ENCODE results near the gene LRRFIP1. TPM values are rescaled to one million over a fixed set of nuclear protein-coding genes. Genes with fewer than 3 reads are reported as not detected.
A peak's percentile ranks its signal among the peaks of the same experiment; 100 is the strongest.

The LRRFIP1 gene
- total RNA-seq, 4 donors from 2014 or later = 51.5 to 95.4 (median 65.6) TPM

DNA sequence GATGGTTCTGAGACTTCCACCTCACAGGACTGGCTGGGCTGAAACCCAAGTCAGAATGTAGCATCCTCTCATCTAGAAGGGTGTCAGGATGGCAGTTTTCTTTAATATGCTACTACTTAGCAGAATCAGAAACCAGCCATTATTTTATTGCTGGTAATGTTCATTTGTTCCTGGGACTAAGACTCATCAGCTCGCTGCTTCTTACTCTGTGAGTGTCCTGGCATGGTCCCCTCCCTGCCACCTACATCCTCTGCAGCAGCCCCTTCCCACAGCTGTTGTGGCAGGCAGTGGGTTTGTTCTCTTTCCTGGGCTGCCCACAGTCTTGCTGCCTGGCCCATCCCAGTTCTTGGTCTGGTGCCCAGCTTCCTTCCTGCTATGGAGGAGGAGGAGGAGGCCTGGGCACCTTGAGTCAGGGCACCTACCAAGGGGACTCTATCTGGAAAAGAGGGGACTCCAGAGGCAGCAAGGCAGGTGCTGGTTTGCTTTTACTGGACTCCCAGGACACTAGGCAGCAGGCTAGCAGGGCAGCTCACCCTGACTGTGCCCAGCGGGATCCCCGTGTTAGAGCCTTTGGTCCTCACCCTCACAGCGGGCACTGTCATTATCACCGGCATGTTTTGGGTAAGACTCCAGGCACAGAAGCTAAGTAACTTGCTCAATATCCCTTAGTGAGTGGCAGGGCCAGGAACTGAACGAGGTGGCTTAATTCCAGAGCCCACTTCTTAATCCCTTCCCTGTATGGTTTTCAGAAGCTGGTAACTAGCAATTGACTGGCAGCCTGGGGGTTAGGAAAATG is 62.1 kb downstream of the LRRFIP1 start:
- peak overlapping the region in 3 of 4 donors; percentile 21 to 97 (median 93) for H3K27ac ChIP-seq

DNA sequence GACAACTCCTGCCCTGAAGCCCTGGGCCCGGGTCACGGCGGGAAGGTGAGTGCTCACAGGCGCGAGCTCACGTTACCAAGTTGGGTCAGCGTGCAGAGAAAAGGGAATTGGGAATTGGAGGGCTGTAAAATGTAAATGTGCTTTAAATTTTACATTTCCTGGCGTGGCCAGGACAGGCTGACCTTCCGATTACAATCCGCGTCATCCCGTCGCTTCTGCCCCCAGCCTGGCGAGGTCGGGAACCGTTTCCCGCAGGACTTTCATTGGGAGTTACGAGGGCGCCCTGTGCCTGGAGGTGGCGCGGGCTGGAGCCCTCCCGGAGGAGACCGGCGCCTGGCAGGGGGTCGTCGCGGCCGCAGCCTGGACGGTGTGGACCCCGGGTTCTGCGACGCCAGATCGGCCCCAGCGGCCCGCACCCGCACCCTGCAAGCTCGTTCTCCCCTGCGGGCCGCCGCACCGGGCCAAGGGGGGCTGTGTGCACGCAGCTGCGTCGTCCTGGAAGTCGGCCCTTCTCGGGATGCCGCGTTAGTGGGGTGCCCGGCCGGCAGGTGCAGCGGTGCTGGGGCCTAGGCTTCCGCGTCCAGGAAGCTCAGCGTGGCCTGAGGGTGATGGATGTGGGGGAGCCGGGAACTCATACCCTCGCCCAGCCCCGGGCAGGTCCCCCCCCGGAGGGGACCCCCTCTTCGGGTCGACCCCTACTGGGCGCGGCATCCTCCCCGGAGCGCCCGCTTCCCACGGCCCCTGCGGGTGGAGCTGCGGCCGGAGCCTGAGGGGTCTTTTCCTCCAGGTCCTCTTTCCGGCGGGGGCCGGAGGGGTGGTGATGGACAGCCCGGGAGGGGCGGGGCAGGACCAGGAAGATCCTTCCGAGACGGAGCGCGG is 63.9 kb downstream of the LRRFIP1 start:
- H3K9me3 ChIP-seq = no peaks in the 10 kb centered on the region
- 26 to 31% methylated on average over 25 to 50 of the region's 78 CpGs for WGBS, 2 donors
- peak in 1 of 2 donors; percentile 95 for DNase-seq (ENCODE audit: low spot score in 2 of 2)
- TF ChIP-seq, protein P1, sequence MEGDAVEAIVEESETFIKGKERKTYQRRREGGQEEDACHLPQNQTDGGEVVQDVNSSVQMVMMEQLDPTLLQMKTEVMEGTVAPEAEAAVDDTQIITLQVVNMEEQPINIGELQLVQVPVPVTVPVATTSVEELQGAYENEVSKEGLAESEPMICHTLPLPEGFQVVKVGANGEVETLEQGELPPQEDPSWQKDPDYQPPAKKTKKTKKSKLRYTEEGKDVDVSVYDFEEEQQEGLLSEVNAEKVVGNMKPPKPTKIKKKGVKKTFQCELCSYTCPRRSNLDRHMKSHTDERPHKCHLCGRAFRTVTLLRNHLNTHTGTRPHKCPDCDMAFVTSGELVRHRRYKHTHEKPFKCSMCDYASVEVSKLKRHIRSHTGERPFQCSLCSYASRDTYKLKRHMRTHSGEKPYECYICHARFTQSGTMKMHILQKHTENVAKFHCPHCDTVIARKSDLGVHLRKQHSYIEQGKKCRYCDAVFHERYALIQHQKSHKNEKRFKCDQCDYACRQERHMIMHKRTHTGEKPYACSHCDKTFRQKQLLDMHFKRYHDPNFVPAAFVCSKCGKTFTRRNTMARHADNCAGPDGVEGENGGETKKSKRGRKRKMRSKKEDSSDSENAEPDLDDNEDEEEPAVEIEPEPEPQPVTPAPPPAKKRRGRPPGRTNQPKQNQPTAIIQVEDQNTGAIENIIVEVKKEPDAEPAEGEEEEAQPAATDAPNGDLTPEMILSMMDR (IDR thresholded peaks at IDR 0.05) = no peak
- peak in 1 of 2 donors; percentile 31 for TF ChIP-seq POLR2A (IDR thresholded peaks at IDR 0.05)
- peak in 1 of 2 donors; percentile 70 for TF ChIP-seq EP300 (IDR thresholded peaks at IDR 0.05)
- no peaks in the 10 kb centered on the region for H3K36me3 ChIP-seq
- H3K27me3 ChIP-seq = no peaks in the 10 kb centered on the region
- H3K27ac ChIP-seq = peak overlapping the region; percentile 90 to 97 (median 94)
- H3K4me3 ChIP-seq = peak overlapping the region; percentile 56 to 95 (median 88)
- peaks cover 0 to 82% (median 49%) of the 10 kb centered on the region in 4 donors for H3K4me1 ChIP-seq

More for the DNA sequence above, 62.1 kb downstream of the LRRFIP1 start:
- H3K36me3 ChIP-seq = no peaks in the 10 kb centered on the region
- H3K4me3 ChIP-seq = no peak overlapping the region
- peaks cover 0 to 70% (median 40%) of the 10 kb centered on the region in 4 donors for H3K4me1 ChIP-seq
- no peaks in the 10 kb centered on the region for H3K9me3 ChIP-seq
- TF ChIP-seq, protein P1 (IDR thresholded peaks at IDR 0.05) = no peak
- no peak for TF ChIP-seq POLR2A (IDR thresholded peaks at IDR 0.05)
- no peak for TF ChIP-seq EP300 (IDR thresholded peaks at IDR 0.05)
- DNase-seq (ENCODE audit: low spot score in 2 of 2) = no peak
- no peaks in the 10 kb centered on the region for H3K27me3 ChIP-seq
- 76 to 79% methylated on average over 6 of the region's 6 CpGs for WGBS, 2 donors

DNA sequence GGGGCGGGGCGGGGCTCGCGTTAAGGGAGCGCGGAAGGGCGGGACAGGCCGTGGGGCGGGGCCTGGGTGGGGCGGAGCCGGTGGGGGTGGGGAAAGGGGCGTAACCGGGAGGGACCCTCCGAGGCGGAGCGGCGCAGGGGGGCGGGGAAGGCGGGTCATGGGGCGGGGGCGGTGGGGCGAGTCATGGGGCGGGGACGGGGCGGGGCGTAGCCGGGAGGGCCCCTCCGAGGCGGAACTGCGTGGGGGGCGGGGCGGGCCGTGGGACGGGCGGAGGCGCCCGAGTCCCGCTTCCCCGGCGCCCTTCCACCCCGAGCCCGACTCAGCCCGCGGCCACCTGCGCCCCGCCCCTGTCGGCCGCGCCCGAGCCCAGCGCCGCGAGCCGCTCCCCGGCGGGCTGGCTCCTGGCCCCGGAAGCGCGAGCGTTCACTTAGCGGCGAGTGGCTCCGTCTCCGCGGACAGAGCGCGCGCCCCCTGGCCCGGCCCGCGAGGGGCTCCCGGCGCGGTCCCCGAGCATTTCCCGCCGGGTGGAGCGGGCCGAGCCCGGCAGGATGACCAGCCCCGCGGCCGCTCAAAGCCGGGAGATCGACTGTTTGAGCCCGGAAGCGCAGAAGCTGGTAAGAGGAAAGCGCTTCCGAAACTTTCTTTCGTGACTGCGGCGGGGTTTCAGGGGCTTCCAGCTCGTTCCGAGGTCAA is 64.7 kb downstream of the LRRFIP1 start:
- peak overlapping the region; percentile 90 to 97 (median 96) for H3K27ac ChIP-seq
- no peaks in the 10 kb centered on the region for H3K27me3 ChIP-seq
- TF ChIP-seq POLR2A (IDR thresholded peaks at IDR 0.05) (peak; percentile 72 to 87), EP300 (IDR thresholded peaks at IDR 0.05) (no peak)
- TF ChIP-seq, protein P1 (IDR thresholded peaks at IDR 0.05) = peak in 1 of 5 experiments; percentile 40
- peaks cover 0 to 83% (median 52%) of the 10 kb centered on the region in 4 donors for H3K4me1 ChIP-seq
- 1 to 2% methylated on average over 31 to 47 of the region's 94 CpGs for WGBS, 2 donors
- DNase-seq (ENCODE audit: low spot score in 2 of 2) = peak in 1 of 2 donors; percentile 91
- H3K4me3 ChIP-seq = peak overlapping the region; percentile 85 to 95 (median 93)
- H3K9me3 ChIP-seq = no peaks in the 10 kb centered on the region
- H3K36me3 ChIP-seq = no peaks in the 10 kb centered on the region

DNA sequence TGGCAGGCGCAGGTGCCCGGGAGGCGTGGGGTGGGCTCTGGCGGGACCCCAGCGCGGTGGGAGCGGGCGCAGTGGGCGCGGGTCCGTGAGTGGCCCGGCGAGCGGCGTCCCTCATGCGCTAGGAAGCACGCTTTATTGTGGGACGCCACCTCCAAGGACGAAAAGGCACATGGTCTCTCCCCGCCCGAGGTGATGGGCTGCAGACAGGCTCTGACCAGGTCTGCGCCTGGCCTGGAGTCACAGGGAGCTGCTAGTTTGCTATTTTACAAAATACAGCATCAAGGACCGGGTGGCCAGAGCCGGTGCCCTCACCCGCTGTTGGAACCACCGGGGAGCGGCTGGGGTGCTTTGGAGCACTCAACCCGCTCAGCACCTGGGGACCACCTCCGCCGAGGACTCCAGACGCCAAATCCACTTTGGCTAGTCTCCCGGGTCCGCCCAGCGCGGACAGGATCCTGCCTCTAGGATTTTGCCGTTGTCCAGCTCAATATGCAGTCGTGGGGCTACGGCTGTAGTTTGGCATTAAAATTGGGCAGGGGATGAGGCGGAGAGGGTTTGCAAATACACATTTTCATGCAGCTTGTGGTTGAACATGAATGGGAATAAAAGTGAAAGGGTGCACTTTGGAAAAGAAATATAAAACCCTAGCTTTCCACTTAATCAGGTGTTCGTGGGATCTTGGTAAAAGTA is 65.4 kb downstream of the LRRFIP1 start:
- peak overlapping the region; percentile 85 to 95 (median 91) for H3K4me3 ChIP-seq
- H3K9me3 ChIP-seq = no peaks in the 10 kb centered on the region
- peaks cover 0 to 77% (median 53%) of the 10 kb centered on the region in 4 donors for H3K4me1 ChIP-seq
- no peaks in the 10 kb centered on the region for H3K27me3 ChIP-seq
- 3 to 5% methylated on average over 32 to 39 of the region's 40 CpGs for WGBS, 2 donors
- peak overlapping the region; percentile 87 to 97 (median 96) for H3K27ac ChIP-seq
- no peak for DNase-seq (ENCODE audit: low spot score in 2 of 2)
- TF ChIP-seq, protein P1 (IDR thresholded peaks at IDR 0.05) = no peak
- TF ChIP-seq EP300 (IDR thresholded peaks at IDR 0.05) = peak in 1 of 2 donors; percentile 11
- H3K36me3 ChIP-seq = no peaks in the 10 kb centered on the region
